ENCODE data around the gene SPAG9. TPM values are rescaled to one million over a fixed set of nuclear protein-coding genes. Genes with fewer than 3 reads are reported as not detected.

Gene SPAG9
- total RNA-seq, 2 experiments from 2014 or later, result 39.8 to 43.2 TPM

DNA sequence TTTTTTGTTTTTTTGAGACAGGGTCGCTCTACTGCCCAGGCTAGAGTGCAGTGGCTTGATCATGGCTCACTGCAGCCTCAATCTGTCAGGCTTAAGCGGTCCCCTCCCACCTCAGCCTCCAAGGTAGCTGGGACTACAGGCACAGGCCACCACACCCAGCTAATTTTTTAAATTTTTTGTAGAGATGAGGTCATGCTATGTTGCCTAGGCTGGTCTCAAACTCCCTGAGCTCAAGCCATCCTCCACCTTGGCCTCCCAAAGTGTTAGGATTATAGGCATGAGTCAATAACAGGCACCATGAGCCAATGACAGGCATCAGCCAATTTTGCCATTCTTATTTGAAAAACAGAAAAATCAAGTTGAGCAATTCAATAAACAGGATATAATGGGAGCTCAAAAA lies 125.0 kb downstream of the SPAG9 start:
- no peak overlapping the region for H3K27ac Mint-ChIP-seq
- intact Hi-C loops (cut with micrococcal nuclease), result no loop called here
- H3K27me3 Mint-ChIP-seq (ENCODE audit: low read depth), result no peaks in the 10 kb centered on the region
- DNase-seq, result no peak
- no peaks in the 10 kb centered on the region for H3K9me3 Mint-ChIP-seq
- H3K4me3 Mint-ChIP-seq, result no peak overlapping the region
- CTCF ChIA-PET, result interaction anchor here (5.3 kb wide), 1 partner anchor 157 kb away, joined by 49 read pairs; the partner anchor contains the start of gene NME1
- no peaks in the 10 kb centered on the region for H3K4me1 Mint-ChIP-seq (ENCODE audit: low read depth)
- peaks cover 24% of the 10 kb centered on the region for H3K36me3 Mint-ChIP-seq (ENCODE audit: low read depth)

DNA sequence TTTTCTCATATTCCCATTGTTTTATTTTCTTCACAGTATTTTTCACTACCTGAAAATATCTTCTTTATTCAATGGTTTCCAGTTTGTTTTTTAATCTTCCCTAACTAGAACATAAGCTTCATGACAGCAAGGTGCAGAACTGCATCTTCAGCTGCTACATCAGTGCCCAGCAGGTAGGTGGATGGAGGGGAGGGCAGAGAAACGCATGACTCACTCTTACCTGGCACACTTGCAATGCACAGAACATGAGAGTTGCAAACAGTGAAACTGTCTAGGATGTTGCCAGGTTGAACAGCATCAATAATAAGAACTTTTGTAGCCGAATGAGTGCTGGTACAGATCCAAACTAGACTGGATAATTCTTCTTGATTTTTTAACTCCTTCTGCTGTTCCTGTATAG lies 127.1 kb downstream of the SPAG9 start:
- CTCF ChIA-PET, result no interaction called here
- Mint-ChIP-seq H3K4me1 (ENCODE audit: low read depth) (no peaks in the 10 kb centered on the region), H3K36me3 (ENCODE audit: low read depth) (peaks cover 30% of the 10 kb centered on the region), H3K27ac (no peak overlapping the region), H3K27me3 (ENCODE audit: low read depth) (no peaks in the 10 kb centered on the region), H3K9me3 (no peaks in the 10 kb centered on the region), H3K4me3 (no peak overlapping the region)
- DNase-seq, result no peak
- intact Hi-C loops (cut with micrococcal nuclease), result no loop called here

DNA sequence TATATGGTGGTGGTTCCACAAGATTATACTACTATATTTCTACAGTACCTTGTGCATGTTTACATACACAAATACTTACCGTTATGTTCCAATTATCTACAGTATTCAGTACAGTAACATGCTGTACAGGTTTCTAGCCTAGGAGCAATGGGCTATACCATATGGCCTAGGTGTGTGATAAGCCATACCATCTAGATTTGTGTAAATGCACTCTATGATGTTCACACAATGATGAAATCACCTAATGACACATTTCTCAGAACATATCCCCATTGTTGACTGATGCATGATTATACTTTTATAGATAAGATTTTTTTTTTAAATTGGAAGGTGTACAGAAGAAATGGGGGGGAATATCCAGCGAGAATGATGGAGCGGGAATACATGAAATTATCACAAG lies 131.5 kb downstream of the SPAG9 start:
- Mint-ChIP-seq H3K27ac (no peak overlapping the region), H3K36me3 (ENCODE audit: low read depth) (peaks cover 25% of the 10 kb centered on the region), H3K4me3 (no peak overlapping the region), H3K27me3 (ENCODE audit: low read depth) (no peaks in the 10 kb centered on the region), H3K9me3 (no peaks in the 10 kb centered on the region), H3K4me1 (ENCODE audit: low read depth) (no peaks in the 10 kb centered on the region)
- intact Hi-C loops (cut with micrococcal nuclease), result no loop called here
- CTCF ChIA-PET, result no interaction called here
- DNase-seq, result no peak

DNA sequence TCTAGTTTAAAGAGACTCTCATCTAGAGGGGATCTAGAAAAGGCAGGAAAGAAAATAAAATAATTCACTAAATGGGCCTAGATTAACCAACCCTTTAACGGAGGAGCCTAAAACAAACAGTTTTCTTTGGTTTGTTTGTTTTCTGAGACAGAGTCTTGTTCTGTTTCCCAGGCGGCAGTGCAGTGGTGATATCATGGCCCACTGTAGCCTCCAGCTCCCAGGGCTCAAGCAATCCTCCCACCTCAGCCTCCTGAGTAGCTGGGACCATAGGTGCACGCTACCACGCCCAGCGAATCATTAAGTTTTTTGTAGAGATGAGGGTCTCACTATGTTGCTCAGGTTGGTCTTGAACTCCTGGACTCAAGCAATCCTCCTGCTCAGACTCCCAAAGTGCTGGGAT lies 132.2 kb downstream of the SPAG9 start:
- no peak for DNase-seq
- no peaks in the 10 kb centered on the region for H3K27me3 Mint-ChIP-seq (ENCODE audit: low read depth)
- no peaks in the 10 kb centered on the region for H3K9me3 Mint-ChIP-seq
- no peaks in the 10 kb centered on the region for H3K4me1 Mint-ChIP-seq (ENCODE audit: low read depth)
- no peak overlapping the region for H3K4me3 Mint-ChIP-seq
- H3K27ac Mint-ChIP-seq, result no peak overlapping the region
- intact Hi-C loops (cut with micrococcal nuclease), result no loop called here
- H3K36me3 Mint-ChIP-seq (ENCODE audit: low read depth), result peaks cover 23% of the 10 kb centered on the region
- CTCF ChIA-PET, result interaction anchor here (0.6 kb wide), 1 partner anchor 129 kb away, joined by 3 read pairs; no protein-coding TSS in a partner anchor

DNA sequence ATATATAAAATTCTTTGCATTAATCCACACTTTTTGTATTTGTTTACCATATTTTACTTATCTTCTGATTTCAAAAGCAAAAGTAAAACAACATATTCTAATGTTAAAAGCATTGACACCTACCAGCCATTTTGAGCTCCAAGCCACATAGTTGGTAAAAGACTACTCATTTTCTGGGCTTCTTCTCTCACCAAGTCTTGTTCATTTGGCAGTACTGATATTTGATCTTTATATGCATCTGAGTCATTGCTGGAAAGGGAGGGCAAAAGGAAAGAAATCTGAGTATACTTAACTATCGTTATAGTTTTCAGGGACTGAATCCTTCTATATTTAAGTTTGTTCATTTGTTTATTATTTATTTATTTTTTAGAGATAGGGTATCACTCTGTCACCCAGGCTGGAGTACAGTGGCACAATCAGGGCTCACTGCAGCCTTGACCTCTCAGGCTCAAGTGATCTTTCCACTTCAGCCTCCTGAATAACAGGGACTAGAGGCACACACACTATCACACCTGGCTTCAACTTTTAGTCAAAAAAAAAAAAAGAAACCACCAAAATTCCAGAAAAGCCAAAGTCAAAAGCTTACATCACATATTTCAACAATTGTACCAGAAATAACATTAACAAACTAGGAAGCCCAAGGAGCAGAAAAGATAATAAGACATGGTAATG lies 133.5 kb downstream of the SPAG9 start:
- H3K27me3 Mint-ChIP-seq (ENCODE audit: low read depth), result no peaks in the 10 kb centered on the region
- no peak overlapping the region for H3K4me3 Mint-ChIP-seq
- no peaks in the 10 kb centered on the region for H3K9me3 Mint-ChIP-seq
- no peaks in the 10 kb centered on the region for H3K4me1 Mint-ChIP-seq (ENCODE audit: low read depth)
- peaks cover 19% of the 10 kb centered on the region for H3K36me3 Mint-ChIP-seq (ENCODE audit: low read depth)
- H3K27ac Mint-ChIP-seq, result no peak overlapping the region
- intact Hi-C loops (cut with micrococcal nuclease), result no loop called here
- CTCF ChIA-PET, result interaction anchor here (0.6 kb wide), 1 partner anchor 165 kb away, joined by 3 read pairs; no protein-coding TSS in a partner anchor
- DNase-seq, result no peak

DNA sequence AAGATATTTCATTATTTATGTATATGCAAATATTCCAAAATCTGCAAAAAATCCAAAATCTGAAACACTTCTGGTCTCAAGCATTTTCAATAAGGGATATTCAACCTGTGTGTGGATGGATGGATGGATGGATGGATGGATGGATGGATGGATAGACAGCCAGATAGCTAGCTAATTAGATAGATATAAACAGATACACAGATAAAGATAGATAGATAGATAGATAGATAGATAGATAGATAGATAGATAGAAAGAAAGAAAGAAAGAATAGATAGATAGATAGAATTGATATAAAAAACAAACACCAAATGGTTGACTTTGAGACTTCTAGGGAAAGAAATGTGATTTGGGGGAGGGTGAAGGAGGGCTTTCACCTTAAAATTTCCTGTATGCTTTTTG lies 139.4 kb downstream of the SPAG9 start:
- CTCF ChIA-PET, result interaction anchor here (0.6 kb wide), 1 partner anchor 144 kb away, joined by 3 read pairs; no protein-coding TSS in a partner anchor
- Mint-ChIP-seq H3K4me1 (ENCODE audit: low read depth) (peaks cover 15% of the 10 kb centered on the region), H3K27ac (no peak overlapping the region), H3K9me3 (no peaks in the 10 kb centered on the region), H3K4me3 (no peak overlapping the region), H3K36me3 (ENCODE audit: low read depth) (peaks cover 23% of the 10 kb centered on the region), H3K27me3 (ENCODE audit: low read depth) (no peaks in the 10 kb centered on the region)
- DNase-seq, result no peak
- intact Hi-C loops (cut with micrococcal nuclease), result no loop called here

DNA sequence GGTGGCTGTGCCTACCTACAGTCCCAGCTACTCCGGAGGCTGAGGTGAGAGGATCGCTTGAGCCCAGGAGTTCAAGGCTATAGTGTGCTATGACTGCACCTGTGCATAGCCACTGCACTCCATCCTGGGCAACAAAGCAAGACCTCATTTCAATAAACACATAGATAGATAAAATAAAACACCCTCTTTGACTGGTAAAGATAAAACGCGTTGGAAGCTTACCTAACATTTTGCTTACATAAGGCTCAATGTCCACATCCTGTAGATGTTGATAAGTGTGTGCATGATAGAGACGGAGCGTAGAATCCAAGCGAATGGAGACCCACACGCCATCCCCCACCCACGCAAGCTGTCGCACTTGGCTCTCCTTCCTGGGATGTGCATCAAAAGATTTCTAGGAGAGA lies 141.1 kb downstream of the SPAG9 start:
- Mint-ChIP-seq H3K27ac (no peak overlapping the region), H3K27me3 (ENCODE audit: low read depth) (no peaks in the 10 kb centered on the region), H3K4me1 (ENCODE audit: low read depth) (peaks cover 15% of the 10 kb centered on the region), H3K9me3 (no peaks in the 10 kb centered on the region), H3K4me3 (no peak overlapping the region), H3K36me3 (ENCODE audit: low read depth) (peaks cover 22% of the 10 kb centered on the region)
- intact Hi-C loops (cut with micrococcal nuclease), result no loop called here
- no peak for DNase-seq
- CTCF ChIA-PET, result no interaction called here

DNA sequence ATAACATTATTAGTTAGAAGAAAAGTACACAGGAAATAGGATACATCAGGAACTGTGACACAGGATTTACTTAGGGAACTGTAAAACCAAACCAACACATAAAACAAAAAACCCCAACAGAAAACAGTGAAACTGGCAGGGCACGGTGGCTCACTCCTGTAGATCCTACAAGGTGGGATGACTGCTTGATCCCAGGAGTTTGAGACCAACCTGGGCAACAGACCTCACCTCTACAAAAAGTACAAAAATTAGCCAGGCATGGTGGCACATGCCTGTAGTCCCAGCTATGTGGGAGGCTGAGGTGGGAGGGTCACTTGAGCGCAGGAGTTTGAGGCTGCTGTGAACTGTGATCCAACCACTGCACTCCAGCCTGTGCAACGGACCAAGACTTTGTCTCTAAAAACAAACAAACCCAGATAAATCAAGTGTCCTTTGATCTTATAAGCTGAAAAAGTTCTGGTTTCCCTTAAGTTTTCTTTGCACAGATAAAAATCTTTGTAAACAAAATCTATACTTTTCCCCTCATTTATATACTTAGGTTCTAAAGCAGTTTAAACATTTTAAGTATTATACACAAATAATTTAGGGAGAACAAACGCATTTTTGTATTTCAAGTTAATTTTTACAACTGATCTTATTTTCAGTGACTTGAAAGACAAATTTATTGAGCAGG lies 143.0 kb downstream of the SPAG9 start:
- Mint-ChIP-seq H3K4me1 (ENCODE audit: low read depth) (peaks cover 15% of the 10 kb centered on the region), H3K4me3 (no peak overlapping the region), H3K27me3 (ENCODE audit: low read depth) (no peaks in the 10 kb centered on the region), H3K9me3 (no peaks in the 10 kb centered on the region), H3K27ac (peak overlapping the region; percentile 89), H3K36me3 (ENCODE audit: low read depth) (peaks cover 23% of the 10 kb centered on the region)
- intact Hi-C loops (cut with micrococcal nuclease), result no loop called here
- CTCF ChIA-PET, result interaction anchor here (0.7 to 1.3 kb wide), 4 partner anchors 21 to 195 kb away, joined by 3 to 6 read pairs (median 5); partner anchors contain the start of gene NME1
- DNase-seq, result no peak

DNA sequence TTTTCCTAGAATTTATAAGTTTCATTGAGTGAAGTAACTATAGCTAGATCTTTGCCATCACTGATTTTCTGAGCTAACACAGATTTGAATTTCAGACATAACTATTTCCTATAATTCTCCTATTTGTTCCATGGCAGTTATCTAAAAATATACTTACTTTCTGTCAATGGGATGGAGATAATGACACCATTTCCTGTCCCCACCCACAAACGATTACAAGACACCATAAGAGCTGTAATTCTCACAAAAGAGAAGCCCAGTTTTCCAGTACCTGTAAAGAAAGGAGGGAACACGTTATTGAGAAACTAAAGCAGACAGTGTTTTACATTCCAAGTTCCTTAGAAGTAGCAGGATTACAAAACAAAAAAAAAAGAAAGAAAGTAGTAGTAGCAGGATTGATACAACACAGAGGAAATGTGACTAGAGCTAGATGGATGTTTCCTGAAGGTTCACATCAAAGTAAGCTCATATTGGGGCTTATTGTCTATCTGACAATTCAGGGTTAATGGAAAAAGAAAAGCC lies 143.7 kb downstream of the SPAG9 start:
- H3K4me3 Mint-ChIP-seq, result no peak overlapping the region
- no peaks in the 10 kb centered on the region for H3K27me3 Mint-ChIP-seq (ENCODE audit: low read depth)
- no peak for DNase-seq
- H3K36me3 Mint-ChIP-seq (ENCODE audit: low read depth), result peaks cover 23% of the 10 kb centered on the region
- no peaks in the 10 kb centered on the region for H3K9me3 Mint-ChIP-seq
- intact Hi-C loops (cut with micrococcal nuclease), result no loop called here
- H3K4me1 Mint-ChIP-seq (ENCODE audit: low read depth), result peaks cover 15% of the 10 kb centered on the region
- CTCF ChIA-PET, result interaction anchor here (0.7 to 1.3 kb wide), 4 partner anchors 20 to 194 kb away, joined by 3 to 6 read pairs (median 5); partner anchors contain the start of gene NME1
- peak overlapping the region; percentile 89 for H3K27ac Mint-ChIP-seq

DNA sequence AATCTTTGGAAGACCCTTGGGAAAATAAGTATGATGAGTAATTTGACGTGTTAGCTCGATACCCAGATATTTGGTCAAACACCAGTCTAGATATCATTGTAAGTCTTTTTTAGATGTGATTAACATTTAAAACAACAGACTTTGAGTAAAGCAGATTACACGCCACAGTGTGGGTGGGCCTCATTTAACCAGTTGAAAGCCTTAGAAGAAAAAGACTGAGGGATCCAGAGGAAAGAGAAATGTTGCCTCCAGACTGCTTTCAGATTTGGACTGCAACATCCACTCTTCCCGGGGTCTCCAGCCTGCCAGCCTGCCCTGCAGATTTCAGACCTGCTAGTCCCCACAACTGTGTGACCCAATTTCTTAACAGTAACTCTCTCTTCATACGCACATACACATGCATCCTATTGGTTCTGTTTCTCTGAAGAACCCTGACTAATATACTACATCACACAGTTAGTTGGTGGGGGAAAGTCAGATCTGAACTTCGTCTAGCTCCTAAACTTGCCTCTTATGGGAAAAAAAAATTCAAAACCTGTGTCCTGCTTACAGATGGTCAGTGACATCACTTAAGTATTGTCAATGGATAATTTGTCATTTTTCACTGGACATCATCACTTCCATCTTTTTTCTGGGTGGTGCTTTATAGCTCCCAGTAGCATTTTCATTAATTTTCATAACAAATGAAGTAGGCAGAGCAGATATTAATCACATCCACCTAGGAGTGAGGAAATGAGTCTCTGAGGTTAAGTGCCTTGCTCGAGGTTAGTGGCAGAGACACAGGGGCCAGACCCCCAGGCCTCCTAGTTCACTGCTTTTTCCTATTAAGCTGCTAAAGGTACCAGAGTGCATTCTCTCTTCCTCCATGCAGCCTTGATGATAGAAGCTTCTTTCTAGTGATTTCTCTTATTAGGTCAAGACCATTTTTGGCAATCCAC lies 146.8 kb downstream of the SPAG9 start:
- CTCF ChIA-PET, result interaction anchor here (0.7 to 1.8 kb wide), 3 partner anchors 10 to 219 kb away, joined by 4 to 6 read pairs (median 4); no protein-coding TSS in a partner anchor
- no peak for DNase-seq
- Mint-ChIP-seq H3K27me3 (ENCODE audit: low read depth) (no peaks in the 10 kb centered on the region), H3K36me3 (ENCODE audit: low read depth) (peaks cover 19% of the 10 kb centered on the region), H3K9me3 (no peaks in the 10 kb centered on the region), H3K4me1 (ENCODE audit: low read depth) (peaks cover 14% of the 10 kb centered on the region), H3K4me3 (no peak overlapping the region), H3K27ac (no peak overlapping the region)
- intact Hi-C loops (cut with micrococcal nuclease), result no loop called here

DNA sequence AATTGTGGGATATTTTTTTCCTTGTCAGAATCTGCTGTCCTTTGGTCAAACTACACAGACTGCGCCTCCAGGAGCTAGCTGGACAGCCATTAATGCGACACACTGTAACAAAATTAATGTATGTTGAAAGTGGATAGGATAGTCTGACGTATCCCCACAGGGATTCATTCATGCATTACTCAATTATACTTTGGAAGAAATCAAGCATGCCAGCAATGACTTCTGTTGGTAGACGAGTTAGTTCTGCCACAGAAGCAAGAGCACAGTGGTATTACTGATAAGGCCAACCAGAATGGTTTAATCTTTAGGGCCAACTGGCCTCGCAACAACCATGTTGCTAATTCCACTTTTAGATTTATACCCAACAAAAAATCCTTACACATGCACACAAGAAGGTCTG lies 148.1 kb downstream of the SPAG9 start:
- Mint-ChIP-seq H3K27me3 (ENCODE audit: low read depth) (no peaks in the 10 kb centered on the region), H3K4me1 (ENCODE audit: low read depth) (peaks cover 9% of the 10 kb centered on the region), H3K27ac (no peak overlapping the region), H3K4me3 (no peak overlapping the region), H3K9me3 (no peaks in the 10 kb centered on the region), H3K36me3 (ENCODE audit: low read depth) (peaks cover 10% of the 10 kb centered on the region)
- CTCF ChIA-PET, result no interaction called here
- intact Hi-C loops (cut with micrococcal nuclease), result no loop called here
- no peak for DNase-seq

DNA sequence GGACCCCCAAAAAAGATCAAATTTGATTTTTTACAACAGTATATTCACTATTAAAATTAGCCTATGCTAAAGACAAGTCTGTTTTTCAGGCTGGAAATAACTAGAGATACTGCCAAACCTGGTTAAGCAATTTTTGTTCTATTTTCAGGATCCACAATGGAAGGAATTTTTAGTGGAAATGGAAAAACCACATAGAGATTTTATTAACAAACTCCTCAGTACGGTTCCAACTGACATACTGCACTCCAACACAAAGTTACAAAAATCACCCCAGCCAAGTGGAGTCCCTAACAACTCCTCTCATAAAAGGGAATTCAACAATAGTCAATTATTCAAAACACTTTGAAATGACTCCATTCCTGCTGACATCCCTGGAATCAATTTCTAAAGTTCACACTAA lies 152.9 kb downstream of the SPAG9 start:
- Mint-ChIP-seq H3K4me3 (no peak overlapping the region), H3K27ac (no peak overlapping the region), H3K27me3 (ENCODE audit: low read depth) (no peaks in the 10 kb centered on the region), H3K9me3 (no peaks in the 10 kb centered on the region), H3K36me3 (ENCODE audit: low read depth) (peaks cover 9% of the 10 kb centered on the region), H3K4me1 (ENCODE audit: low read depth) (peaks cover 9% of the 10 kb centered on the region)
- CTCF ChIA-PET, result no interaction called here
- DNase-seq, result no peak
- intact Hi-C loops (cut with micrococcal nuclease), result no loop called here
